Motor neuron (in vitro differentiated cells): ENCODE data around the gene ZNF385B. TPM values are rescaled to one million over a fixed set of nuclear protein-coding genes. Genes with fewer than 3 reads are reported as not detected.

ENCODE experiments used
- ATAC-seq, 8 experiments: fragments of 200-7000 bp; cut with Tn5 transposase; replicated peaks in 6 of 8; 2 replicates each; pipeline ENCODE4 v1.8.0; 2021; ENCODE audit warnings: mild to moderate bottlenecking in 8 of 8, moderate library complexity in 8 of 8
- H3K27ac ChIP-seq, 2 donors: fragments of 250-450 bp; sonication (Bioruptor Pico); 2 replicates each; pipeline ENCODE4 v1.9.0; 2021; ENCODE audit warnings: antibody characterized with exemption in 2 of 2, mild to moderate bottlenecking in 2 of 2, moderate library complexity in 1 of 2
- H3K4me1 ChIP-seq, 2 donors: fragments of 250-450 bp; sonication (Bioruptor Pico); replicated peaks in 1 of 2; 2 replicates each; pipeline ENCODE4 v1.6.1; 2021; ENCODE audit warnings: antibody characterized with exemption in 2 of 2, mild to moderate bottlenecking in 2 of 2, moderate library complexity in 1 of 2
- H3K4me3 ChIP-seq, 5 donors: fragments of 250-450 bp; sonication (Bioruptor Pico); 2 replicates each; pipeline ENCODE4 v1.9.0; 2021; ENCODE audit warnings: antibody characterized with exemption in 5 of 5, mild to moderate bottlenecking in 5 of 5, moderate library complexity in 4 of 5
- WGBS, 10 experiments: fragments of 450-650 bp; shearing (Covaris generic); methylation state at CpG; one replicate each; pipeline ENCODE4 v1.0.0; 2022; 5-methylcytosine and 5-hydroxymethylcytosine counted together
- in situ Hi-C, 9 experiments: fragments of 400-800 bp; cut with MboI; loops; one replicate each; pipeline ENCODE4 v1.15.0; 2021; ENCODE audit warnings: low sequenced_read_pairs in 9 of 9, low pct_unique_long_range_greater_than_20kb in 2 of 9; ENCODE audit not compliant: unreplicated experiment in 9 of 9
- total RNA-seq, 8 experiments: library from RNA; unstranded; fragments of 300-600 nt; gene quantifications; 2 replicates each; pipeline versions ENCODE4 v1.2.3 to v1.2.4, GENCODE V29; 2022

The ZNF385B gene
- total RNA-seq, 8 experiments from 2014 or later = 0.14 to 1.6 (median 0.74) TPM; not detected in 2

GRCh38 chr2:179592167-179592936, 269.1 kb downstream of the ZNF385B start:
- WGBS, 10 experiments = 66 to 93% (median 80%) methylated on average over 3 to 7 of the region's 7 CpGs
- ATAC-seq = no peak

GRCh38 chr2:179591690-179592089, 269.7 kb downstream of the ZNF385B start:
- in situ Hi-C loops = loop anchor here in 1 of 9 experiments (10.0 kb wide), 1 partner anchor 167 kb away; no protein-coding TSS in a partner anchor
- H3K27ac ChIP-seq = no peak overlapping the region
- WGBS, 10 experiments = 73 to 100% (median 100%) methylated on average over 1 of the region's 1 CpG; no CpG with 5 or more reads in 5 of the 10 experiments
- H3K4me3 ChIP-seq = no peak overlapping the region
- no peak for ATAC-seq
- peaks cover 0 to 6% of the 10 kb centered on the region in 2 donors for H3K4me1 ChIP-seq

More at GRCh38 chr2:179592167-179592936, 269.1 kb downstream of the ZNF385B start:
- H3K4me1 ChIP-seq = peaks cover 0 to 6% of the 10 kb centered on the region in 2 donors
- in situ Hi-C loops = loop anchor here in 1 of 9 experiments (10.0 kb wide), 1 partner anchor 168 kb away; no protein-coding TSS in a partner anchor
- no peak overlapping the region for H3K4me3 ChIP-seq
- no peak overlapping the region for H3K27ac ChIP-seq

- H3K4me1 ChIP-seq = peaks cover 0 to 6% of the 10 kb centered on the region in 2 donors
- 31 to 85% (median 57%) methylated on average over 1 to 3 of the region's 3 CpGs; no CpG with 5 or more reads in 4 of the 10 experiments for WGBS, 10 experiments
- no peak overlapping the region for H3K4me3 ChIP-seq
- ATAC-seq = peak in 5 of 8 experiments; percentile 56 to 78 (median 68)
- in situ Hi-C loops = no loop called here
- H3K27ac ChIP-seq = no peak overlapping the region
Measured at GRCh38 chr2:179588486-179589145, 272.8 kb downstream of the ZNF385B start.

GRCh38 chr2:179584760-179585159, 276.7 kb downstream of the ZNF385B start:
- peak in 1 of 8 experiments; percentile 33 for ATAC-seq
- in situ Hi-C loops = no loop called here
- no peak overlapping the region for H3K4me3 ChIP-seq
- H3K27ac ChIP-seq = no peak overlapping the region
- peaks cover 0 to 6% of the 10 kb centered on the region in 2 donors for H3K4me1 ChIP-seq

- Histone ChIP-seq H3K27ac (no peak overlapping the region), H3K4me1 (no peaks in the 10 kb centered on the region), H3K4me3 (peak overlapping the region in 1 of 5 donors; percentile 20)
- 80 to 100% (median 100%) methylated on average over 1 of the region's 1 CpG; no CpG with 5 or more reads in 4 of the 10 experiments for WGBS, 10 experiments
- in situ Hi-C loops = no loop called here
- ATAC-seq = peak in 1 of 8 experiments; percentile 33
Measured at GRCh38 chr2:179581605-179582004, 279.8 kb downstream of the ZNF385B start.

GRCh38 chr2:179580378-179581146, 280.9 kb downstream of the ZNF385B start:
- Histone ChIP-seq H3K27ac (no peak overlapping the region), H3K4me1 (no peaks in the 10 kb centered on the region), H3K4me3 (no peak overlapping the region)
- peak in 3 of 8 experiments; percentile 30 to 47 (median 46) for ATAC-seq
- in situ Hi-C loops = no loop called here
- WGBS, 10 experiments = 25 to 85% (median 59%) methylated on average over 1 to 4 of the region's 4 CpGs; no CpG with 5 or more reads in 2 of the 10 experiments

GRCh38 chr2:179579800-179580199, 281.6 kb downstream of the ZNF385B start:
- Histone ChIP-seq H3K4me1 (no peaks in the 10 kb centered on the region), H3K27ac (no peak overlapping the region), H3K4me3 (no peak overlapping the region)
- no peak for ATAC-seq
- in situ Hi-C loops = no loop called here

GRCh38 chr2:179578171-179578916, 283.1 kb downstream of the ZNF385B start:
- no peak overlapping the region for H3K27ac ChIP-seq
- no peak for ATAC-seq
- 38 to 93% (median 76%) methylated on average over 1 to 2 of the region's 2 CpGs for WGBS, 10 experiments
- H3K4me1 ChIP-seq = no peaks in the 10 kb centered on the region
- H3K4me3 ChIP-seq = no peak overlapping the region
- in situ Hi-C loops = no loop called here

GRCh38 chr2:179574061-179574519, 287.3 kb downstream of the ZNF385B start:
- Histone ChIP-seq H3K4me1 (no peaks in the 10 kb centered on the region), H3K4me3 (no peak overlapping the region), H3K27ac (no peak overlapping the region)
- 55 to 95% (median 88%) methylated on average over 2 to 3 of the region's 3 CpGs for WGBS, 10 experiments
- in situ Hi-C loops = no loop called here
- peak in 1 of 8 experiments; percentile 26 for ATAC-seq

- Histone ChIP-seq H3K27ac (no peak overlapping the region), H3K4me3 (no peak overlapping the region), H3K4me1 (no peaks in the 10 kb centered on the region)
- 76 to 100% (median 100%) methylated on average over 1 to 2 of the region's 2 CpGs; no CpG with 5 or more reads in 3 of the 10 experiments for WGBS, 10 experiments
- no peak for ATAC-seq
- in situ Hi-C loops = no loop called here
Measured at GRCh38 chr2:179572544-179572943, 288.9 kb downstream of the ZNF385B start.

GRCh38 chr2:179571721-179572120, 289.7 kb downstream of the ZNF385B start:
- 8 to 87% (median 74%) methylated on average over 2 to 4 of the region's 4 CpGs; no CpG with 5 or more reads in 3 of the 10 experiments for WGBS, 10 experiments
- Histone ChIP-seq H3K4me1 (no peaks in the 10 kb centered on the region), H3K4me3 (no peak overlapping the region), H3K27ac (no peak overlapping the region)
- no peak for ATAC-seq
- in situ Hi-C loops = no loop called here

- WGBS, 10 experiments = 0 to 100% (median 94%) methylated on average over 1 of the region's 1 CpG; no CpG with 5 or more reads in 2 of the 10 experiments
- in situ Hi-C loops = no loop called here
- Histone ChIP-seq H3K4me1 (no peaks in the 10 kb centered on the region), H3K4me3 (no peak overlapping the region), H3K27ac (no peak overlapping the region)
- ATAC-seq = peak in 2 of 8 experiments; percentile 13 to 81
Measured at GRCh38 chr2:179571252-179571651, 290.2 kb downstream of the ZNF385B start.
